ENCODE results near the gene ZNF577. TPM values are rescaled to one million over a fixed set of nuclear protein-coding genes. Genes with fewer than 3 reads are reported as not detected.
"Not testable (repeated sequence)": the region's sequence is repeated elsewhere in the genome, so short reads cannot be mapped to it uniquely, and the experiment has no call there.

ZNF577 gene
- total RNA-seq = 25.6 TPM

DNA sequence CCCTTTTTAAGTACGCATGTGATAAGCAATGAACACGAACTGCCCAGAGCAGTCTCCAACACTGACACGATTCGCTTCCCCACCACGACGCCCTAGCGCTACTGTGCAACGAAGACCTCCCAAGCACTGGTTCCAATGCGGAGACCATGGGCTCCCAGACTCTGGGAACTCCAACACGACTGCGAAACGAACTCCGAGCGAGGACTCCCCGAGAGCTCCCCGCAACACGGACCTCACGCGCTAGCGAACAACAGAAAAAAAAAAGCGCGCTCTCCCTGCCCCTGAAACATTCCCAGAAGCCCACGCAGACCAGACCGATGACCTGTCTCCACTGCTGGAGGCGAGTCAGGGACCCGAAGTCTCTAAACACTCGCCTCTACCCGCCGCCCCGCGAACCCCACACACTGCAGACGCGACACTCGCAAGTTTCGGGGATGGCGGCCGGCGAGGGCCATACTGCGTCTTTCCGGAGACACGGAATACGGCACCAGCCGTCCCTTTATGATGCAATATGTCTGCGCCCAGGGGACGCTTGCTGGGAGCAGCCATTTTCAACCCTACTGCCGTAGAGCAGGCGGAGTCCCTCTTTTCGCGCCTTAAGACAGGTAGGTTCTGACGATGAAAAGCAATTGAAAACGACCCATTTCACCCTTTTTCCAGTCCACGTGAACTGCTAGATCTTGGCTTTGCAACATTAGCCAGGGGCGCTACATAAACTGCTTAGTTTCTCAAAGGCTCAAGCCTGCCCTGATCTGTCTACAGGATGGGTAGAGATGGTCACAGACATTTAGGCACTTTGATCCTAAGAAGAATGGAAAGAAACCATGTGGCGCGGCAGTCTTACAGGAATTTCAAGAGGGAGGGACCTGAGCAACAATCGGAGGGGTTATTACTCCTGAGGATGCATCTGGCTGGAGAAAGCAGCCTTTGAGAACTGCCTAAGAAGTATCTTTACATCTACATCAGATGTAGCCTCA is at the start of gene ZNF577:
Gene ZNF577 (minus strand): TSS at position 430 of the 977 bp plus-strand sequence. CDS start 7,569 bp downstream, outside the sequence.
- intact Hi-C loops (cut with DNase I) = no loop called here
- peak; percentile 94 for DNase-seq (ENCODE audit: low spot score)
- peak; percentile 100 for ATAC-seq

DNA sequence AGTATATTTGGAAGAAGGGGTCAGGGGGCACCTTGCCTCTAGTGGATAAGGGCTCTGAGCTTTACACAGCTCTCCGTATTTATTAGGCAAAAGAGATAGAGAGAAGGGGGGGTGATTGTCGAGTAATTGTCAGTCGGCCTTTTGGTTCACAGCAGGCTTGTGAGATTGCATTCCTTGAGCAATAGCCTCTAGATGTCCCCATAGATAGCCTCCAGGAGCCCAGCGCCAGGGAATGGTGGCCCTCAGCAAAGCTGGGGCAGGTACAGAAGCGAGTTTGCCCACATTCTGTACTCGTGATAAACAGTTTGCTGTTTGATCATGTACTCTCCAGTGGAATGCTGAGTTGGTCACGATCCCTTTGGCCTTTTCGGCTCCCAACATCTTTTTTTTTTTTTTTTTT is 44.2 kb upstream of the ZNF577 start:
- intact Hi-C loops (cut with DNase I) = no loop called here
- ATAC-seq (no peak), DNase-seq (ENCODE audit: low spot score) (no peak)

- ATAC-seq (no peak), DNase-seq (ENCODE audit: low spot score) (no peak)
- intact Hi-C loops (cut with DNase I) = no loop called here
Observed at GRCh38 chr19:51927859-51928258, 40.1 kb upstream of the ZNF577 start.

GRCh38 chr19:51926784-51927741 is 39.3 kb upstream of the ZNF577 start, which contains the start of gene ZNF613:
Gene ZNF613, plus strand, starts transcription at chr19:51927472. Its CDS starts 8,749 bp downstream, at chr19:51936221.
- intact Hi-C loops (cut with DNase I) = no loop called here
- peak; percentile 99 for ATAC-seq

GRCh38 chr19:51926426-51926783 is 38.7 kb upstream of the ZNF577 start:
- DNase-seq (ENCODE audit: low spot score) (no peak), ATAC-seq (no peak)
- intact Hi-C loops (cut with DNase I) = no loop called here

More at GRCh38 chr19:51926784-51927741, 39.3 kb upstream of the ZNF577 start, which contains the start of gene ZNF613:
- DNase-seq (ENCODE audit: low spot score) = peak; percentile 88

DNA sequence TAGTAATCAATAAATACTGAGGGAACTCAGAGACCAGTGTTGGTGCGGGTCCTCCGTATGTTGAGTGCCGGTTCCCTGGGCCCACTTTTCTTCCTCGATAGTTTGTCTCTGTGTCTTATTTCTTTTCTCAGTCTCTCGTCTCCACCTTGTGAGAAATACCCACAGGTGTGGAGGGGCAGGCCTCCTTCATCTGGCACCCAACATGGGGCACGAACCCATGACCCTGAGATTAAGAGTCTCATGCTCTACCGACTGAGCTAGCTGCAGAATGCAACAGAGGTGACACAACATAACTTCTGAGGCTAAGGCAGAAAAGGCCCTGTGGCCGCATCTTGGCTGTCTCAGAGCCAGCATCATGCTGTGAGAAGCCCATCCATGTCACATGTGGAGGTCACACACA is 34.2 kb upstream of the ZNF577 start:
- DNase-seq (ENCODE audit: low spot score) (no peak), ATAC-seq (no peak)
- intact Hi-C loops (cut with DNase I) = no loop called here

GRCh38 chr19:51919606-51920005 is 31.9 kb upstream of the ZNF577 start:
- DNase-seq (ENCODE audit: low spot score) = no peak
- no peak for ATAC-seq
- intact Hi-C loops (cut with DNase I) = no loop called here

- DNase-seq (ENCODE audit: low spot score) = no peak
- ATAC-seq = no peak
- intact Hi-C loops (cut with DNase I) = no loop called here
Observed at GRCh38 chr19:51916167-51916566, 28.4 kb upstream of the ZNF577 start.

DNA sequence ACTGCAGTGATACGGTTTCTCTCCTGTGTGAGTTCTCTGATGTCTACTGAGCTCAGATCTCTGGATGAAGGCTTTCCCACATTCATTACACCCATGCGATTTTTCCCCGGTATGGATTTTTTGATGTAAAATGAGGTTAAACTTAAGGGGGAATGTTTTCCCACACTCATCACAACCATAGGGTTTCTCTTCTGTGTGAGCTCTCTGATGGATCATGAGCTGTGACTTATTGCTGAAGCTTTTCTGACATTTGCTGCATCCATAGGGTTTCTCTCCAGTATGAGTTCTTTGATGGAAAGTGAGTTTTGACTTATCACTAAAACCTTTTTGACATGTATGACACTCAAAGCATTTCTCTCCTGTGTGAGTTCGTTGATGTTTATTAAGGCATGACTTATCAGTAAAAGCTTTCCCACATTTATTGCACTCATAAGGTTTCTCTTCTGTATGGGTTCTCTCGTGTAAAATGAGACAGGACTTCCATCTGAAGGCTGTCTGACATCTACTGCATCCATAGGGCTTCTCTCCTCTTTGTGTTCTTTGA is 27.6 kb upstream of the ZNF577 start:
- ATAC-seq = no peak
- intact Hi-C loops (cut with DNase I) = no loop called here
- DNase-seq (ENCODE audit: low spot score) = no peak

GRCh38 chr19:51907981-51908380 is 20.2 kb upstream of the ZNF577 start:
- ATAC-seq; intact Hi-C loops (cut with DNase I); DNase-seq (ENCODE audit: low spot score): not testable (repeated sequence)

DNA sequence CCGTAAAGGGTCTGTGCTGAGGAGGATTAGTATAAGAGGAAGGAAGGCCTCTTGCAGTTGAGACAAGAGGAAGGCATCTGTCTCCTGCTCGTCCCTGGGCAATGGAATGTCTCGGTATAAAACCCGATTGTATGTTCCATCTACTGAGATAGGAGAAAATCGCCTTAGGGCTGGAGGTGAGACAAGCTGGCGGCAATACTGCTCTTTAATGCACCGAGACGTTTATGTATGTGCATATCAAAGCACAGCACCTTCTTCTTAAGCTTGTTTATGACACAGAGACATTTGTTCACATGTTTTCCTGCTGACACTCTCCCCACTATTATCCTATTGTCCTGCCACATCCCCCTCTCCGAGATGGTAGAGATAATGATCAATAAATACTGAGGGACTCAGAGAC is 18.4 kb upstream of the ZNF577 start:
- DNase-seq (ENCODE audit: low spot score); intact Hi-C loops (cut with DNase I); ATAC-seq: not testable (repeated sequence)

DNA sequence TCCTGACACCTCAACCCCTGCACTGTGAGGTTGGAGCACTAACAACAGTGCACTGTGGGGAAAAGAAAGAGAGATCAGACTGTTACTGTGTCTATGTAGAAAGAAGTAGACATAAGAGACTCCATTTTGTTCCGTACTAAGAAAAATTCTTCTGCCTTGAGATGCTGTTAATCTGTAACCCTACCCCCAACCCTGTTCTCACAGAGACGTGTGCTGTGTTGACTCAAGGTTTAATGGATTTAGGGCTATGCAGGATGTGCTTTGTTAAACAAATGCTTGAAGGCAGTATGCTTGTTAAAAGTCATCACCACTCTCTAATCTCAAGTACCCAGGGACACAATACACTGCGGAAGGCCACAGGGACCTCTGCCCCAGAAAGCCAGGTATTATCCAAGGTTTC is 17.9 kb upstream of the ZNF577 start:
- intact Hi-C loops (cut with DNase I); DNase-seq (ENCODE audit: low spot score); ATAC-seq: not testable (repeated sequence)

DNA sequence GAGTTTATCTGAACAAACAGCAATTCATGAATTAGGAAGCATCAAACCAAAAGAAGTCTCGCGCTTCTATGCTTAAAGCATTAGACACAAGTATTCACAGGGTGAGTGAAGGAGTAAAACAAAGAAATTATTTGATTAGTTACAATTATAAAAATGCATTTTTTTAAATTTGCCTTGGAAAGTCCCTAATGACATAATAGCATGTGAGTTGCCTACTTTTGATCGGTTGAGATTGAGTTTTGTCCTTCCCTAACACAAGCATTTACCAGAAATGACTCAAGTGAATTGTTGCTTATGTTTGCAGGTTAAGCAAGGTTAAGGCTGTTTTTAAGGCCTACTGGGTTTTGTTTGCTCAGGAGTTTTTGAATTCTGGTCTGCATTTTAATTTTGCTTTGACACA is 17.5 kb upstream of the ZNF577 start:
- intact Hi-C loops (cut with DNase I) = no loop called here
- ATAC-seq = no peak
- DNase-seq (ENCODE audit: low spot score) = no peak

GRCh38 chr19:51904331-51905165 is 16.8 kb upstream of the ZNF577 start, which contains the start of gene ZNF649:
Gene ZNF649, minus strand, starts transcription at chr19:51905017. Its CDS starts 4,910 bp downstream, at chr19:51900107.
- DNase-seq (ENCODE audit: low spot score) (peak; percentile 88), ATAC-seq (peak; percentile 100)
- intact Hi-C loops (cut with DNase I) = no loop called here

DNA sequence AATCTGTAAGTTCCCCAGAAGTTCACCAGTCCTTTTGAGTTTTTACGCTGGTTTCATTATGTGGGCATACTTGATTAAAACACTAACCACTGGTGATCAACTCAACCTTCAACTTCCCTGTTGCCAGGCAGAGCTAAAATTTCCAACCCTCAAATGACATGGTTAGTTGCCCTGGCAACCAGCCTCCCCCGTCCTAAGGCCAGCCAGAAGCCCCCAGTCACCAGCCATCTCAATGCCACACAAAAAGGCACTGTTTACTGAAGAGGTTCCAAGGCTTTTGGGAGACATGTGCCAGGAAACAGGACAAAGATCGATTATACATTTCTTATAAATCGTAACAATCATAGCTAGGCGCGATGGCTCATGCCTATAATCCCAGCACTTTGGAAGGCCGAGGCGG is 15.4 kb upstream of the ZNF577 start:
- intact Hi-C loops (cut with DNase I) = no loop called here
- DNase-seq (ENCODE audit: low spot score) = no peak
- ATAC-seq = no peak

GRCh38 chr19:51901860-51902259 is 14.1 kb upstream of the ZNF577 start:
- DNase-seq (ENCODE audit: low spot score) (no peak), ATAC-seq (no peak)
- intact Hi-C loops (cut with DNase I) = no loop called here

DNA sequence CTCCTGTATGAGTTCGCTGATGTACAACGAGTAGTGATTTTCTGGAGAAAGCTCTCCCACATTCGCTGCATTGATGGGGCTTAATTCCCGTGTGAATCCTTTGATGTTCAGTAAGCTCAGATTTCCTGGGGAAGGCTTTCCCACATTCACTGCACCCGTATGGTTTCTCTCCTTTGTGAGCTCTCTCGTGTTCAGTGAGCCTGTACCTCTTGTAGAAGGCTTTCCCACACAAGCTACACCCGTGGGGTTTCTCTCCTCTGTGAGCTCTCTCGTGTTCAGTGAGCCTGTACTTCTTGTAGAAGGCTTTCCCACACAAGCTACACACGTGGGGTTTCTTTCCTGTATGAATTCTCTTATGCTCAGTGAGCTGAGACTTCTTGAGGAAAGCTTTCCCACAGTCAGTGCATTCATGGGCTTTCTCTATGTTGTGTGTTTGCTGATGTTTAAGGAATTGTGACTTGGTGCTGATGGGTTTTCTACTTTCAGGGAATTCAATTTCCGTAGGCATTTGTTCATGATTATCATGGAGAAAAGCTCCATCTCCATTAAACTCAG is 3.5 kb upstream of the ZNF577 start:
- no peak for DNase-seq (ENCODE audit: low spot score)
- ATAC-seq = no peak
- intact Hi-C loops (cut with DNase I) = no loop called here

GRCh38 chr19:51889934-51890333 is 2.2 kb upstream of the ZNF577 start:
- ATAC-seq (no peak), DNase-seq (ENCODE audit: low spot score) (no peak)
- intact Hi-C loops (cut with DNase I) = no loop called here
